HG03064 (cell line): ENCODE results near the gene IGSF8.

Source experiments
- ATAC-seq: cut with Tn5 transposase; IDR thresholded peaks from one replicate; pipeline ENCODE4 v1.9.1; 2021; ENCODE audit warnings: low read depth; ENCODE audit not compliant: unreplicated experiment

IGSF8 gene

DNA sequence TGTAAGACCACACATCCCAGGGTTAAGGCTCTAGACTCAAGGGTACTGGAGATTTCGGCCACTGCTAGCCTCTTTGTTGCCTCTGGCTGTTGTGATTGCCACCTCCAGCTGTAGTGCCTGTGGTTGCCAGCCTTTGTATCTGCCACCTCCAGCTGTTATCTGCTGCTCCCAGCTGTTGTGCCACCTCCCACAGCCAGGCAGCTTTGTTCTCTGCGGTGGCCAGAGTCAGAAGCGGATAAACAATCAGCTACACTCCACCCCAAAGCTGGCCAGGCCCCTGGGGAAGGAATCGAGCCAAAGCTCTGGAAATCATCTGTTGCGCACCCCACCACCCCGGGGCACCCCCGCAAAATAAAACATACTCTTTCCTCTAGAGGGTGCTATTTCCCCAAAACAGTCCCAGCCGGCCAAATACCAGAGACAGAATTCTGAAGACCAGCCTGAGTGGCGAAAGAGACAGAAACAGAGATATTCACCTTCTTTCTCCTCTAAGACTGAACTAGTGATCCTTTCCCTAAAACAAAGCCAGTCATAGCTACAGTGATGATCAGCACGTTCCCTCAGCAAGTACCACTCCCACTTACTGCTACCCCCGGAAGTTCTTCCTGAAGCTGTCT lies 51.8 kb downstream of the IGSF8 start:
- no peak for ATAC-seq

DNA sequence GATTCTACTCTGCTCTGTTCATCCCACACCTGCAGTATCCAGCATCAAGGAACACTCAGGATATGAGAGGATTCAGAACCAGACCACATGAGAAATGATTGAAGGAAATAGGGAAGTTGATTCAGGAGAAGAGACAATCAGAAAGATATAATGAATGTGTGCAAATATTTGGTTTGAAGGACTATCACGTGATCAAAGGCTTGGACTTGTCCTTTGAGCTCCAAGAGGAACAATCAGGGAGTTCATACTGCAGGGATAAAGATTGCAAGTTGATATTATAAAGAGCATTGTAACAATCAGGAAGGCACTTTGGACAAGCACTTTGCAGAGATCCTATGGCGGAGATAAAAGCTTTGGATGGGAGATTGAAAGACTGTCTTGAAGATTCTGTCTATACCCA lies 52.8 kb downstream of the IGSF8 start:
- ATAC-seq: no peak

DNA sequence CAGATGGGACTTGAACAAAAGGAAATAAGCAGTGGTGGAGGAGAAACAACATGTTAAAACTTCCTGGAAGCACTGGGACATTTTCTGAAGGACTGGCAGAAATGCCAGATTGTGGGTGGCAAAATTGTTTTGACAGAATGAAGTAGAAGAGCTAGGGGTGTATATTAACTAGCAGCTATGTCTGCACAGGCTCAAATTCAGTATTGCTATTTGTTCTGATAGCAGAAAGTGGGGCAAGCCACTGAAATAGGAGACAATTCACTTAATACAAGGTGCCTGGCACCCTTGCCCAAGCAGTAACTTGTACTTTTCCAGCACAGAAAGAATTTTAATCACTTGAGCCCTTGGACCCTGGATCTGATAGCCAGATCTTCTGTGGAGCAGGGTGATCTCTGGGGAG lies 54.9 kb downstream of the IGSF8 start:
- ATAC-seq: no peak
